ENCODE measurements around the gene CATSPER1. TPM values are rescaled to one million over a fixed set of nuclear protein-coding genes. Genes with fewer than 3 reads are reported as not detected.

CATSPER1 gene
- total RNA-seq, 1 donor: not detected

GRCh38 chr11:66003291-66003690, 23.0 kb downstream of the CATSPER1 start:
- no peak for DNase-seq (ENCODE audit: low read depth)
- TF ChIP-seq CTCF (IDR thresholded peaks at IDR 0.05; ENCODE audit: insufficient read depth, low read length): no peak
- peak overlapping the region; percentile 99 for H3K4me3 ChIP-seq (ENCODE audit: low read depth, low read length)

GRCh38 chr11:66002648-66003225, 23.5 kb downstream of the CATSPER1 start:
- peak; percentile 45 for DNase-seq (ENCODE audit: low read depth)
- peak overlapping the region; percentile 99 for H3K4me3 ChIP-seq (ENCODE audit: low read depth, low read length)
- TF ChIP-seq CTCF (IDR thresholded peaks at IDR 0.05; ENCODE audit: insufficient read depth, low read length): no peak

GRCh38 chr11:66001942-66002647, 24.2 kb downstream of the CATSPER1 start, which contains the start of the genes BANF1 and EIF1AD:
TSS of gene BANF1 (plus strand) at chr11:66002503. CDS start at chr11:66003251, 748 bp downstream.
TSS of gene EIF1AD (minus strand) at chr11:66002157. CDS start at chr11:66000389, 1,768 bp downstream.
- peak; percentile 99 for DNase-seq (ENCODE audit: low read depth)
- peak within 1 kb of the TSS; percentile 99 for H3K4me3 ChIP-seq (ENCODE audit: low read depth, low read length)
- TF ChIP-seq CTCF (IDR thresholded peaks at IDR 0.05; ENCODE audit: insufficient read depth, low read length): no peak

- no peak overlapping the region for H3K4me3 ChIP-seq (ENCODE audit: low read depth, low read length)
- no peak for TF ChIP-seq CTCF (IDR thresholded peaks at IDR 0.05; ENCODE audit: insufficient read depth, low read length)
- no peak for DNase-seq (ENCODE audit: low read depth)
Measured at GRCh38 chr11:65997286-65997685, 29.0 kb downstream of the CATSPER1 start.

- no peak overlapping the region for H3K4me3 ChIP-seq (ENCODE audit: low read depth, low read length)
- no peak for DNase-seq (ENCODE audit: low read depth)
- TF ChIP-seq CTCF (IDR thresholded peaks at IDR 0.05; ENCODE audit: insufficient read depth, low read length): no peak
Measured at GRCh38 chr11:65992056-65992455, 34.2 kb downstream of the CATSPER1 start.

GRCh38 chr11:65988791-65989592, 37.3 kb downstream of the CATSPER1 start:
- peak; percentile 93 for TF ChIP-seq CTCF (IDR thresholded peaks at IDR 0.05; ENCODE audit: insufficient read depth, low read length)
- DNase-seq (ENCODE audit: low read depth): peak; percentile 98
- H3K4me3 ChIP-seq (ENCODE audit: low read depth, low read length): no peak overlapping the region

Measured in fibroblast of the aortic adventitia (primary cell).